IPS DF 4.7 (cell line): Measurements from ENCODE around the gene KLB.
"Not testable (repeated sequence)": the region's sequence is repeated elsewhere in the genome, so short reads cannot be mapped to it uniquely, and the experiment has no call there.

Experiments
- DNase-seq: peaks from one replicate; pipeline ENCODE4 v3.0.0-alpha.2; 2013; ENCODE audit warnings: low spot score; ENCODE audit errors: extremely low read depth

KLB gene

DNA sequence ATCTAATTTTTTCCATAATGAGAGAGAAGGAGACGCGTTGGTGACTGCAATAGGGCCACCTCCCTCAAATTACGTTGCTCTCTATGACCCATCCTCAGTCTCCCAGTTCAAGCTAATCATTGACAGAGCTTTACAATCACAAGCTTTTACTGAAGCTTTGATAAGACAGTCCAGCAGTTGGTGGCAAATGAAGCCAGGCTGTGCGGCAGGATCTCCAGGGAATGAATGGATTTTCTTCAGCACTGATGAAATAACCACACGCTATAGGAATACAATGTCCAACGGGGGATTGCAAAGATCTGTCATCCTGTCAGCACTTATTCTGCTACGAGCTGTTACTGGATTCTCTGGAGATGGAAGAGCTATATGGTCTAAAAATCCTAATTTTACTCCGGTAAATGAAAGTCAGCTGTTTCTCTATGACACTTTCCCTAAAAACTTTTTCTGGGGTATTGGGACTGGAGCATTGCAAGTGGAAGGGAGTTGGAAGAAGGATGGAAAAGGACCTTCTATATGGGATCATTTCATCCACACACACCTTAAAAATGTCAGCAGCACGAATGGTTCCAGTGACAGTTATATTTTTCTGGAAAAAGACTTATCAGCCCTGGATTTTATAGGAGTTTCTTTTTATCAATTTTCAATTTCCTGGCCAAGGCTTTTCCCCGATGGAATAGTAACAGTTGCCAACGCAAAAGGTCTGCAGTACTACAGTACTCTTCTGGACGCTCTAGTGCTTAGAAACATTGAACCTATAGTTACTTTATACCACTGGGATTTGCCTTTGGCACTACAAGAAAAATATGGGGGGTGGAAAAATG, at the start of gene KLB:
Gene KLB (plus strand): TSS at position 168 of the 821 bp plus-strand sequence. CDS start 20 bp downstream, at position 188.
- no peak for DNase-seq

- no peak for DNase-seq
Measured at GRCh38 chr4:39357002-39357401, 49.7 kb upstream of the KLB start.

- DNase-seq = not testable (repeated sequence)
Measured at GRCh38 chr4:39360611-39361010, 46.1 kb upstream of the KLB start.

DNA sequence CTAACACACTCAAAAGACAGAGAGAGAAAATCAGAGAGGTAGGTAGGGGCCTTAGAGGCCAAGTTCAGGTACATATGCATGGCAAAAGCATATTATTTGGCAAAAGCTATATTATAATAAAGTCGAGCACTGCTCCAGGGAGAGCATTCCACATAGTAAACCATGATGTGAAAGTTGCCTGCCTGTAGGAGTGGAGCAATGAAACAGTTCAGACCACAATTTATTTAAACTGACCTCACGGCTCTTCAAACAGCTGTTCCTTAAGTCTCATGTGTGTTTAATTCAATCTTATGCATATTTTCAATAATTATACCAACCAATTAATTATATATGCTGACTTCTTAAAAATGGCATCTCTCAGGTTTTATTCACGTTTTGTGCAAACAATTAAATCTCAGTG, 43.9 kb upstream of the KLB start:
- DNase-seq = no peak

DNA sequence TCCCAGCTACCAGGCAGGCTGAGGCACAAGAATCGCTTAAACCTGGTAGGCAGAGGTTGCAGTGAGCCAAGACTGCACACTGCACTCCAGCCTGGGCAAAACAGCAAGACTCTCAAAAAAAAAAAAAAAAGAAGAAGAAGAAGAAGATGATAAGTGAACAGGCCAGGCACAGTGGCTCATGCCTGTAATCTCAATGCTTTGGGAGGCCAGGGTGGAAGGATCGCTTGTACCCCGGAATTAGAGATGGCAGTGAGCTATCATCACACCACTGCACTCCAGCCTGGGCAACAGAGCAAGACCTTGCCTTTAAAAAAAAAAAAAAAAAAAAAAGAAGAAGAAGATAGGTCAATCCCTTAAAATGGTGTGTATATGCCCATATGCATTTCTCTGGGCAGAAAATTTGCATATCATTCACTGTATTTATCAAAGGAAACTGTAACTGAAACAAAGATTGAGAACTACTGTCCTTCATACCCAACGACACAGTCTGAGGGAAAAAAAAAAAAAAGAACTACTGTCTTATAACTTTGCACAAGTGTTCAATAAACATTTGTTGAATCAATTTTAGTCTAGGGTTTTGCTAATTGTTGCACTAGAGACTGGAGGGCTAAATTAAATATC, 42.8 kb upstream of the KLB start:
- DNase-seq = no peak

DNA sequence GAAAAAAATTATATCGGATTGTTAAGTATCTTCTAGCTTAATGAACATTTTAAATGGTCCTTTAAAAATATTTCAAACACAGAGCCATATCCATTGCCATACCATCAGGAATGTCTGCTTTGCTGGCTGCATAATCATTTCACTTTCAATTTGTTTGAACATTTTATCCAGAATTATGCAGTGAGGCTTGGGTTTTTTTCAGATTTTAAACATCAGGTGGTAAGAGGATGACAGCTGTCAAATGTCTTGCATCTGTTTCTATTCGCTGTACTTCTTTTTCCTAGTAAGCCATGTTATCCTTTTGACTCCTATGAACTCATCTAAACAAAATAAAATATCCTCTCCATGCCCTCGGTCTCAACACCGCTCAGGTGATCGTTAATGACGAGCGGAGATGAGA, 41.4 kb upstream of the KLB start:
- no peak for DNase-seq

- DNase-seq = peak; percentile 71
Measured at GRCh38 chr4:39365830-39366771, 40.6 kb upstream of the KLB start, which contains the start of gene RFC1. TSS of gene RFC1 (minus strand) at chr4:39366362. CDS start at chr4:39366241, 121 bp downstream.

DNA sequence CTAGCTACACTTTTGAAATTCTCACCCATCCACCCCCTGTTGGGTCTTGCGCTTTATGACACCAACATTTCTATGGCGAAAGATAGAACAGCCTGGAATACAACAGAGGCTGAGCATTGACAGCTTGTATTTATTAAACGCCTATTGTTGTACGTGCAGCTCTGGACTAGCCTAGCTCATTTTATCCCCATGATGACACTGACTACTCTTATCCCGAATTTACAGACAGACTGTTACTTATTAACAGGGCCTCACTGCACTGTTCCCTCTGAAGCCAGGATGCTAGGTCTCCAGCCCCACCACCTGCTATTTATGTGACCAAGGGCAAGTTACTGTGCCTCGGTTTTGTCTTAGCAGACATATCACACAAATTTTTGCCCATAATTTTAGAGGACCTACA, 39.6 kb upstream of the KLB start:
- DNase-seq = no peak

DNA sequence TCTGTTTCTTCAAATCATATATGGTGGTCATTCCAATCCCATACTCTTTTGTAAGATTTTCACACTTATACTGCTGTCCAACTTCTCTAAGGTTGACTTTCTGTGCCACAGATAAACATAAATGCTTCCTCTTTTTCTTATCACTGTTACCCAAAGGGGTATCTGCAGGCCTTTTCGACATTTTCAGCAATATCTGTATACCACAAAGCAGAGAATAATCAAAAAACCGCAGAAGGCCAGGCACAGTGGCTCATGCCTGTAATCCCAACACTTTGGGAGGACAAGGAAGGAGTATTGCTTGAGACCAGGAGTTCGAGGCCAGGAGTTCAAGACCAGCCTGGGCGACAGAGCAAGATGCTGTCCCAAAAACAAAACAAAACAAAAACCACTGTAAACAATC, 37.4 kb upstream of the KLB start:
- no peak for DNase-seq

DNA sequence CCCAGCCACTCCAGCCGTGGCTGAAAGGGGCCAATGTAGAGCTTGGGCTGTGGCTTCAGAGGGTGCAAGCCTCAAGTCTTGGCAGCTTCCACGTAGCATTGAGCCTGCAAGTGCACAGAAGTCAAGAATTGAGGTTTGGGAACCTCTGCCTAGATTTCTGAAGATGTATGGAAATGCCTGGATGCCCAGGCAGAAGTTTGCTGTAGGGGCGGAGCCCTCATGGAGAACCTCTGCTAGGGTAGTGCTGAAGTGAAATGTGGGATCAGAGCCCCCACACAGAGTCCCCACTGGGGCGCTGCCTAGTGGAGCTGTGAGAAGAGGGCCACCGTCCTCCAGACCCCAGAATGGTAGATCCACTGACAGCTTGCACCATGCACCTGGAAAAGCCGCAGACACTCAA, 35.5 kb upstream of the KLB start:
- DNase-seq = not testable (repeated sequence)

- DNase-seq = no peak
Measured at GRCh38 chr4:39375478-39375877, 31.3 kb upstream of the KLB start.

DNA sequence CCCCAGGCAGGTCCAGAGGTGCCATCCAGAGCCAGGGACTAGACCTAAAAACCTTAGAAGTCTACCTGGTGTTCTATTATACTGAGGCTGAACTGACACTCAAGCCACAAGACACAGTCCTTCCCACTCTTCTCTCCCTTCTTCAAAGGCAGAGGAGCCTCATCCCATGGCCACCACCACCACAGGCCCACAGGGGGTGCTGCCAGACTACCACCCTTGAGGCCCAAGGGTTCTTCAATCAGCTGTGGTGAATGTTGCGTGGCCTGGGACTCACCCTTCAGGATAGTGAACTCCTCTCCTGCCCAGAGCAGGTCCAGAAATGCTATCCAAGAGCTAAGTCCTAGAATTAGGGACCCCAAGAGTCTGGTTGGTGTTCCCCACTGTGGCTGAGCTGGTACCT, 23.0 kb upstream of the KLB start:
- no peak for DNase-seq

DNA sequence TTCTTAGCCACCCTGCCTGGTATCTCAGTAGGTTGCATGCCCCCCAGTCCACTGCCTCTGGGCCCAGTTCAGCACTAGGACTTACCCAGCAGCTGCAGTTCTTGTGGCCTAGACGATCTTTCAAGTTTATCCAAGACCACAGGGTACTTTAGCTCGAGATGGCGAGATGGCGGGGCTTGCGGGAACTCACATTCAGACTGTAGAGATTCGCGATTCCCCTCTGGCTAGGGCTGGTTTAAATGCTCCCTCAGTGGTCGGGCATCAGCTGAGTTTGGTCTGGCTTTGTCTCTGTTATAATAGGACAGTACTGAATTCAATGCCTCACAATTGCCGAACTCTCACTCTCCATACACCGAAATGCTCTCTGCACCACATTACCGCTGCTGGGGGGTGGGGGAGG, 22.2 kb upstream of the KLB start:
- no peak for DNase-seq

DNA sequence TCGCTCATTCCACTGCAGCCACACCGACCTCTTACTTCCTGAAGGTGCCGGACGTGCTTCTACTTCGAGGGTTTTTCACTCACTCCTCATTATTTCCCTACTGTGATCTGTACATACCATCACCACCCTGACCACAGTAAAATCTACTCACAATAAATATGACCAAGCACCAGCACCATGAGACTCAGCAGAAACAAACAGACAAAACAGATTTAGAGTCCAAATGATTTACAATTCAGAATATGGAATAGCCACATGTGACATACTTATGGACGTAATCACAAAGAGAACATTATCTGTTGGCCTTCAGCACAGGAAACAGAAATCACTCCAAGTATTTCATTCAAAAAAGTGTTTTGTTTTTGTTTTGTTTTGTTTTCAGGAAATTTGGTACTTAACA, 16.1 kb upstream of the KLB start:
- DNase-seq = no peak

GRCh38 chr4:39394706-39395105, 12.0 kb upstream of the KLB start:
- DNase-seq = no peak

DNA sequence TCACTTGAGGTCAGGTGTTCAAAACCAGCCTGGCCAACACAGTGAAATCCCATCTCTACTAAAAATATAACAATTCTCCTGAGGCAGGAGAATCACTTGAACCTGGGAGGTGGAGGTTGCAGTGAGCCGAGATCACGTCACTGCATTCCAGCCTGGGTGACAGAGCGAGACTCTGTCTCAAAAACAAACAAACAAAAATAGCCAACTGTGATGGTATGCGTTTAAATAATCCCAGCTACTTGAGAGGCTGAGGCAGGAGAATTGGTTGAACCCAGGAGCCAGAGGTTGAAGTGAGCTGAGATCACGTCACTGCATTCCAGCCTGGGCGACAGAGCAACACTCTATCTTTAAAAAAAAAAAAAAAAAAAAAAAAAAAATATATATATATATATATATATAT, 5.1 kb upstream of the KLB start:
- not testable (repeated sequence) for DNase-seq

DNA sequence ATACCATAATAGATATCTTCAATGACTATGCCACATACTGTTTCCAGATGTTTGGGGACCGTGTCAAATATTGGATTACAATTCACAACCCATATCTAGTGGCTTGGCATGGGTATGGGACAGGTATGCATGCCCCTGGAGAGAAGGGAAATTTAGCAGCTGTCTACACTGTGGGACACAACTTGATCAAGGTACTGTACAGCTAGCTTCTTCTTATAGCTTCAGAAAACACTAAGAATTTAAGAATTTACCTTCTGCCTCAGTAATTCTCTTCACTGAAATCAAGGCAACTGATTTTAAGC, 805 bp downstream of the KLB start:
- DNase-seq = no peak

GRCh38 chr4:39410415-39410814, 3.7 kb downstream of the KLB start:
- DNase-seq = no peak

- not testable (repeated sequence) for DNase-seq
Measured at GRCh38 chr4:39411561-39411960, 4.8 kb downstream of the KLB start.

DNA sequence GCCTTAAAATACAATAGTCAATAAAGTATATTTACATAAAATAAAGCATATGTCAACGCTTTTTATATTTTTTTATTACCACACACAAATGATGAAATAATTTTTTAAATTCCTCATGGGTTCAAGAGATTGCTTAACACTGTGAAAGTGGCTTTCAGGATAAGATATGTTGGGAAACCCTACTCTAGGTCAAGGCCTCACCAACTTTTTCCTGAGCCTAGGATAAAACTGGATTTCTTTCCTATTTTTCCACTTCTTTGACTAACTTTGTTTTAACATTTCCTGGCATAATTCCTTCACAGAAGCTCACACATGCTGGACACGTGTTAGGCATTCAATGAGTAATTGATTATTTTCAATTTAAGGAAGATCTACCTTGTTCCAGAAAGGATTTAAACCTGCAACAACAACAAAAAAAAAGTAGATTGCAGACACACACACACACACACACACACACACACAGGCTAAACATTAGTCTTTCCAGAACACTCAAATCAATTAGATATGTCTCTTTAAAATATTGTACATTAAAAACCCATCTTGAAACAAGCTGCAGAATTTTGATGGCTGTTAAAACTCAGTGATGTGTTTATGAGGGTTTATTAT, 9.1 kb downstream of the KLB start:
- no peak for DNase-seq

DNA sequence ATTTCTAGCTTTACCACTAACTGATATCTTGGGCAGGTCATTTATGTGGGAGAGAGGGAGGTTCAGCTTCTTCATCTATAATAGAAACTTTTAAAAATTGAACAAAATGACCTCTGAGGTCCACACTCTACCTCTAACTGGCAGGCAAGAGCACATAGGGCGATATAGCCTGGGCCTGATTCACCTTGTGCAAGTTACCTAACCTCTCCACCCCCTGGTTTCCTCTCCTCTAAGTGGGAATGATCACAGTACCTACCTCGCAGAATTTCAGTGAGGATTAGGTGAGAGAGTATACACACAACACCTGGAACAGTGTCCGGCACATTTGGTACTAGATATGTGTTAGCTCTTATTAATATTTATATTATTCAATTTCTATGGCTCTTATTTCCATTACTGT, 15.5 kb downstream of the KLB start:
- no peak for DNase-seq

GRCh38 chr4:39425297-39425696, 18.6 kb downstream of the KLB start:
- DNase-seq = not testable (repeated sequence)
